Measurements from ENCODE around the gene CDK5. TPM values are rescaled to one million over a fixed set of nuclear protein-coding genes. Genes with fewer than 3 reads are reported as not detected.

Gene CDK5
- total and polyA plus RNA-seq, 2 of the 13 experiments (the other 11 are each of a cell fraction or from before 2014, with no cell fraction given), result 16.4 to 21.3 TPM

GRCh38 chr7:151028131-151028947 lies 29.4 kb downstream of the CDK5 start, which contains the start of gene ABCB8 (continued):
- TF ChIP-seq KIAA2018 (CRISPR knock-in tag; IDR thresholded peaks at IDR 0.05; ENCODE audit: borderline replicate concordance) (no peak), JUNB (CRISPR knock-in tag; IDR thresholded peaks at IDR 0.05; ENCODE audit: borderline replicate concordance) (no peak), RFXANK (CRISPR knock-in tag; IDR thresholded peaks at IDR 0.05) (no peak), LBX2 (CRISPR knock-in tag; IDR thresholded peaks at IDR 0.05; ENCODE audit: borderline replicate concordance) (no peak), ARID4A (CRISPR knock-in tag; IDR thresholded peaks at IDR 0.05; ENCODE audit: borderline replicate concordance) (peak; percentile 86; the same call in 1 of the 2 replicates), ZBTB25 (CRISPR knock-in tag; IDR thresholded peaks at IDR 0.05) (peak; percentile 58; the same call in 1 of the 2 replicates), ZNF24 (IDR thresholded peaks at IDR 0.05) (no peak), HNRNPH1 (optimal IDR thresholded peaks at IDR 0.05; ENCODE audit: low read depth, low read length) (no peak), KLF12 (CRISPR knock-in tag; IDR thresholded peaks at IDR 0.05; ENCODE audit: borderline replicate concordance) (peak; percentile 50; the same call in 1 of the 2 replicates), ATRX (CRISPR knock-in tag; IDR thresholded peaks at IDR 0.05; ENCODE audit: borderline replicate concordance) (no peak), ZNF652 (CRISPR knock-in tag; IDR thresholded peaks at IDR 0.05; ENCODE audit: borderline replicate concordance, low read depth) (no peak)

All from HepG2 (cell line).